ENCODE results near the gene CHD3. TPM values are rescaled to one million over a fixed set of nuclear protein-coding genes. Genes with fewer than 3 reads are reported as not detected.

CHD3 gene
- total and polyA plus RNA-seq, 2 of the 13 experiments (the other 11 are each of a cell fraction or from before 2014, with no cell fraction given), result 2.7 to 3.7 TPM

DNA sequence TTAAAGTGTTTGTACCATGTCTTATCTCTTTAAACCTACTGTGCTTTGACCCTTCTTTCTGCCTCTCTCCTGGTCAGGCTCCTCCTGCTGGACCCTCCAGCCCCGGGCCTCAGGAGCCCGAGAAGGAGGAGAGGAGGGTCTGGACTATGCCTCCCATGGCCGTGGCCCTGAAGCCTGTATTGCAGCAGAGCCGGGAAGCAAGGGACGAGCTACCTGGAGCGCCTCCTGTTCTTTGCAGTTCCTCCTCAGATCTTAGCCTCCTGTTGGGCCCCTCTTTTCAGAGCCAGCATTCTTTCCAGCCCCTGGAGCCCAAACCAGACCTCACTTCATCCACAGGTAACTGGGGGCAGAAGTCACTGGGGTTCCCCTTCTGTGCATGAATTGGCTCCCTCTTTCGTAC, 57.1 kb downstream of the CHD3 start:
- intact Hi-C loops (cut with micrococcal nuclease; ENCODE audit: unreplicated experiment), result no loop called here
- no peak overlapping the region for H2AFZ ChIP-seq (ENCODE audit: low read length)
- ChIA-PET CTCF (ENCODE audit: low intra/inter-chr PET ratio, low total read pairs) (no interaction called here), POLR2A (no interaction called here)
- H3K79me2 ChIP-seq (ENCODE audit: insufficient read depth, low read length), result no peaks in the 10 kb centered on the region
- in situ Hi-C loops (cut with HindIII; ENCODE audit: extremely low pct_ligation_motif_present, low pct_unique_long_range_greater_than_20kb), result no loop called here
- H3K4me2 ChIP-seq (ENCODE audit: low read depth, low read length), result no peak overlapping the region
- no peak for DNase-seq (ENCODE audit: low spot score)
- H4K20me1 ChIP-seq (ENCODE audit: insufficient read depth, low read length), result no peaks in the 10 kb centered on the region
- ATAC-seq, result no peak
- H3K9me3 ChIP-seq (ENCODE audit: low read length), result no peaks in the 10 kb centered on the region
- H3K4me3 ChIP-seq (replicated peaks in 1 of 3; ENCODE audit: insufficient read depth in 1 of 3, low read depth in 2 of 3, low read length in 3 of 3), result no peak overlapping the region
- BruUV-seq (replicated peaks), result no TSS peak
- H3K36me3 ChIP-seq (replicated peaks in 1 of 2; ENCODE audit: control insufficient read depth in 1 of 2, insufficient read depth in 2 of 2, low read length in 2 of 2), result peaks cover 17 to 59% of the 10 kb centered on the region in 2 experiments
- H3K9ac ChIP-seq (ENCODE audit: insufficient read depth, low read depth, low read length), result no peak overlapping the region
- WGBS (ENCODE audit: low lambda C conversion rate), result 84% methylated on average over 7 of the region's 7 CpGs
- TF ChIP-seq ZNF18 (CRISPR knock-in tag; IDR thresholded peaks at IDR 0.05; ENCODE audit: insufficient replicate concordance) (no peak), BRCA1 (CRISPR knock-in tag; IDR thresholded peaks at IDR 0.05) (no peak), ZNF205 (CRISPR knock-in tag; IDR thresholded peaks at IDR 0.05) (no peak), KLF12 (CRISPR knock-in tag; IDR thresholded peaks at IDR 0.05; ENCODE audit: borderline replicate concordance) (no peak), JUND (CRISPR knock-in tag; IDR thresholded peaks at IDR 0.05) (no peak)
- no peaks in the 10 kb centered on the region for H3K27me3 ChIP-seq (ENCODE audit: control insufficient read depth in 1 of 2, insufficient read depth in 2 of 2, low read length in 2 of 2)
- H3K4me1 ChIP-seq (ENCODE audit: insufficient read depth, low read length), result no peaks in the 10 kb centered on the region
- H3K27ac ChIP-seq (ENCODE audit: extremely low read length, insufficient read depth, low read length), result no peak overlapping the region
- FAIRE-seq, result no peak

- Histone ChIP-seq H3K27me3 (ENCODE audit: control insufficient read depth in 1 of 2, insufficient read depth in 2 of 2, low read length in 2 of 2) (no peaks in the 10 kb centered on the region), H3K79me2 (ENCODE audit: insufficient read depth, low read length) (no peaks in the 10 kb centered on the region), H3K9me3 (ENCODE audit: low read length) (no peaks in the 10 kb centered on the region), H2AFZ (ENCODE audit: low read length) (no peak overlapping the region), H3K36me3 (replicated peaks in 1 of 2; ENCODE audit: control insufficient read depth in 1 of 2, insufficient read depth in 2 of 2, low read length in 2 of 2) (peaks cover 17 to 56% of the 10 kb centered on the region in 2 experiments), H3K27ac (ENCODE audit: extremely low read length, insufficient read depth, low read length) (no peak overlapping the region), H3K4me3 (replicated peaks in 1 of 3; ENCODE audit: insufficient read depth in 1 of 3, low read depth in 2 of 3, low read length in 3 of 3) (no peak overlapping the region), H3K4me2 (ENCODE audit: low read depth, low read length) (no peak overlapping the region), H3K9ac (ENCODE audit: insufficient read depth, low read depth, low read length) (no peak overlapping the region), H3K4me1 (ENCODE audit: insufficient read depth, low read length) (no peaks in the 10 kb centered on the region), H4K20me1 (ENCODE audit: insufficient read depth, low read length) (no peaks in the 10 kb centered on the region)
- no peak for DNase-seq (ENCODE audit: low spot score)
- TF ChIP-seq KLF13 (CRISPR knock-in tag; IDR thresholded peaks at IDR 0.05) (no peak), ZNF468 (CRISPR knock-in tag; IDR thresholded peaks at IDR 0.05) (no peak), IRX3 (CRISPR knock-in tag; IDR thresholded peaks at IDR 0.05; ENCODE audit: borderline replicate concordance, low read depth) (no peak), TRAFD1 (CRISPR knock-in tag; IDR thresholded peaks at IDR 0.05; ENCODE audit: borderline replicate concordance) (no peak), ZMAT5 (CRISPR knock-in tag; IDR thresholded peaks at IDR 0.05; ENCODE audit: borderline replicate concordance, low read depth) (no peak), ZNF670 (CRISPR knock-in tag; IDR thresholded peaks at IDR 0.05; ENCODE audit: borderline replicate concordance) (no peak), ASH2L (IDR thresholded peaks at IDR 0.05; ENCODE audit: insufficient read length, low read depth, low read length) (no peak), ZFP1 (CRISPR knock-in tag; IDR thresholded peaks at IDR 0.05) (no peak)
- 93% methylated on average over 5 of the region's 5 CpGs for WGBS (ENCODE audit: low lambda C conversion rate)
- intact Hi-C loops (cut with micrococcal nuclease; ENCODE audit: unreplicated experiment), result no loop called here
- ChIA-PET CTCF (ENCODE audit: low intra/inter-chr PET ratio, low total read pairs) (no interaction called here), POLR2A (no interaction called here)
- no TSS peak for BruUV-seq (replicated peaks)
- FAIRE-seq, result no peak
- in situ Hi-C loops (cut with HindIII; ENCODE audit: extremely low pct_ligation_motif_present, low pct_unique_long_range_greater_than_20kb), result no loop called here
- no peak for ATAC-seq
These were observed 57.9 kb downstream of the CHD3 start for GRCh38 chr17:7946441-7946840.
